K562 (cell line): ENCODE results near the gene MTIF3. TPM values are rescaled to one million over a fixed set of nuclear protein-coding genes. Genes with fewer than 3 reads are reported as not detected.

Source experiments
- ATF1 ChIP-seq, 2 experiments: fragments of 450-650 bp in 1 of 2; IDR thresholded peaks; 2 replicates each; pipeline ENCODE4 v1.6.1; 2016; ENCODE audit warnings: missing compliant biosample characterization in 1 of 2, missing genetic modification characterization in 1 of 2
- FOSL1 ChIP-seq: fragments of 200-800 bp; sonication (Bioruptor generic); conservative IDR thresholded peaks from 2 replicates; pipeline ENCODE4 v1.6.1; 2016; ENCODE audit warnings: missing genetic modification characterization, missing compliant biosample characterization
- GATA2 ChIP-seq: sonication (generic); formaldehyde crosslinking; IDR thresholded peaks from 2 replicates; pipeline ENCODE4 v1.4.0; 2020; ENCODE audit warnings: mild to moderate bottlenecking, missing genetic modification reagents
- HIVEP1 ChIP-seq: fragments of 250-450 bp; sonication (Bioruptor Pico); IDR thresholded peaks from 2 replicates; pipeline ENCODE4 v1.4.0; 2020; ENCODE audit warnings: mild to moderate bottlenecking
- KDM1A ChIP-seq, 2 experiments: fragments of 450-650 bp; IDR thresholded peaks; 2 replicates each; pipeline ENCODE4 v1.6.1; 2016; ENCODE audit warnings: mild to moderate bottlenecking in 2 of 2
- MTA1 ChIP-seq: fragments of 450-650 bp; IDR thresholded peaks from 2 replicates; pipeline ENCODE4 v1.6.1; 2017; ENCODE audit warnings: borderline replicate concordance
- MTA3 ChIP-seq: fragments of 450-650 bp; formaldehyde crosslinking; IDR thresholded peaks from 2 replicates; pipeline ENCODE4 v1.6.1; 2017; ENCODE audit warnings: mild to moderate bottlenecking, borderline replicate concordance
- NEUROD1 ChIP-seq: fragments of 150-350 bp; IDR thresholded peaks from 2 replicates; pipeline ENCODE4 v1.6.1; 2014; ENCODE audit warnings: borderline replicate concordance, low read length, low read depth; ENCODE audit not compliant: partially characterized antibody
- NFE2 ChIP-seq: IDR thresholded peaks from 2 replicates; pipeline ENCODE4 v1.6.1; 2014; ENCODE audit warnings: antibody characterized with exemption, low read depth
- POLR3A ChIP-seq: IDR thresholded peaks from 2 replicates; pipeline ENCODE4 v1.6.1; 2011; ENCODE audit warnings: borderline replicate concordance, mild to moderate bottlenecking, moderate library complexity; ENCODE audit not compliant: insufficient read length, insufficient read depth; ENCODE audit errors: extremely low read depth
- PRMT5 ChIP-seq: sonication (generic); formaldehyde crosslinking; IDR thresholded peaks from 2 replicates; pipeline ENCODE4 v1.5.0; 2020; ENCODE audit warnings: missing genetic modification reagents
- RBM14 ChIP-seq: fragments of 200-400 bp; formaldehyde crosslinking; IDR thresholded peaks from 2 replicates; pipeline ENCODE4 v1.6.1; 2018; ENCODE audit warnings: low read depth, mild to moderate bottlenecking, low read length, moderate library complexity, borderline replicate concordance; ENCODE audit not compliant: insufficient read depth
- SMARCA5 ChIP-seq: fragments of 450-650 bp; IDR thresholded peaks from 2 replicates; pipeline ENCODE4 v1.6.1; 2016
- SPI1 ChIP-seq: IDR thresholded peaks from 2 replicates; pipeline ENCODE4 v1.6.1; 2011; ENCODE audit warnings: low read depth, low read length, control low read depth, borderline replicate concordance
- SUPT5H ChIP-seq: fragments of 450-650 bp; IDR thresholded peaks from 2 replicates; pipeline ENCODE4 v1.6.1; 2016
- TAF1 ChIP-seq: IDR thresholded peaks from 2 replicates; pipeline ENCODE4 v1.6.1; 2011; ENCODE audit warnings: mild to moderate bottlenecking, low read length, moderate library complexity; ENCODE audit not compliant: insufficient read depth, control insufficient read depth, severe bottlenecking; ENCODE audit errors: extremely low read depth
- TEAD1 ChIP-seq, 2 experiments: fragments of 450-650 bp in 1 of 2; sonication (generic) in 1 of 2; formaldehyde crosslinking; IDR thresholded peaks; 2 replicates each; pipeline versions ENCODE4 v1.4.0 to v1.8.0; 2020 to 2022; ENCODE audit warnings: mild to moderate bottlenecking in 2 of 2, missing genetic modification reagents in 1 of 2
- ZNF778 ChIP-seq: fragments of 450-650 bp; formaldehyde crosslinking; IDR thresholded peaks from 2 replicates; pipeline ENCODE4 v1.4.0; 2020; ENCODE audit warnings: mild to moderate bottlenecking, moderate library complexity
- ZSCAN29 ChIP-seq: fragments of 450-650 bp; IDR thresholded peaks from 2 replicates; pipeline ENCODE4 v1.6.1; 2017
- ZZZ3 ChIP-seq: fragments of 450-650 bp; IDR thresholded peaks from 2 replicates; pipeline ENCODE4 v1.6.1; 2016; ENCODE audit warnings: antibody characterized with exemption, mild to moderate bottlenecking, moderate library complexity
- polyA plus RNA-seq, 8 experiments: library from polyadenylated mRNA; depleted of rRNA in 4 of 8; stranded (reverse) in 5 of 8; unstranded in 3 of 8; fragments of >200 nt; fragmentation: Nextera tagmentation in 2 of 8; fragmentation: Illumina TruSeq in 1 of 8; extraction: Ambion mirVana in 2 of 8; extraction: Trizol in 1 of 8; gene quantifications; 2 replicates each; pipeline versions ENCODE4 v1.2.1 to v1.2.3, GENCODE V29; 2011 to 2014; ENCODE audit warnings: inconsistent platforms in 1 of 8, missing spikeins in 1 of 8
- total RNA-seq, 7 experiments: library from RNA; depleted of rRNA in 6 of 7; stranded (reverse); fragments of >200 nt in 6 of 7; fragmentation: Illumina TruSeq in 2 of 7; extraction: Trizol in 2 of 7; gene quantifications; 2 replicates each; pipeline versions ENCODE4 v1.2.1 to v1.2.3, GENCODE V29; 2011 to 2021; ENCODE audit warnings: low replicate concordance in 1 of 7
- TF ChIP-seq, protein P1 (sequence below), 2 experiments: fragments of 450-650 bp; IDR thresholded peaks; 2 replicates each; pipeline ENCODE4 v1.6.1; 2018; ENCODE audit warnings: mild to moderate bottlenecking in 2 of 2, low read depth in 1 of 2; ENCODE audit not compliant: partially characterized antibody in 2 of 2
- TF ChIP-seq, protein P2 (sequence below): fragments of 450-650 bp; formaldehyde crosslinking; IDR thresholded peaks from 2 replicates; pipeline ENCODE4 v1.4.0; 2020; ENCODE audit warnings: mild to moderate bottlenecking, moderate library complexity

Gene MTIF3
- total and polyA plus RNA-seq, 9 of the 15 experiments (the other 6 are each of a cell fraction or from before 2014, with no cell fraction given), result 23.5 to 73.6 (median 45.2) TPM

DNA sequence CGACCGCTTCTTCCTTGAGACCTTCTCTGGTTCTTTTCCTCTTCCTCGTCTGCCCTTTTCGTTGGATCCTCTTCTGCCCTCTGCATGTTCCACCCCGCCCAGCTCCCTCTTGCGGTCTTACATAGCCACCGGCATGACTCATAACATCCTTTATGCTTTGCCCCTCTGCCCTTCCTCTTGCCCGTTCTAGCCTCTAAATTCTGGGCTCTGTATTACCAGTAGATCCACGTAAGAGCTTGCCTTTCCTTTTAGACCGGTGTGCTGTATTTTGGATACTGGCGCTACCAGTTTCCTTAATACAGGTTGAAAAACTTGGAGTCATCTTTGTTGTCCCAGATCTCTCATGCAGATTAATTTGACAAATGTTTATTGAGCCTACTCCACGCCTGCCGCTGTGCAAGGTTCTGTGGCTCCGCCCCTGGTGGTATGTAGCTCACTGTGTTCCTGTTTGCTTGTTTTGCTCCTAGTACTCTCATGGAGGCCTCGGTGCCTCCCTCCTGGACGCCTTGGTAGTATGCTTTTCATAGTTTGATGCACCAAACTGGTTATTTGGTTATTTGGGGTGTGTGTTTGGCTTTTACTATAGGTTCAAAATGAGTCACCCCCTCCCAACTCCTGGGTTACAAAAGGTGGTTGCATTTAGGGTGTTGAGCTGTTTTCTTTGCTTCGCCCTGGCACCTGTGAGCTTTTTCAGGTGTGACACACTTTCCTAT lies 24.3 kb downstream of the MTIF3 start (continued):
- TF ChIP-seq POLR3A (no peak), ZZZ3 (no peak), GATA2 (CRISPR knock-in tag) (peak; percentile 43), KDM1A (IDR thresholded peaks at IDR 0.05) (0 out of 4 replicates have a peak, but pooled peaks of 1 of the 2 experiments have one; percentile 29), SMARCA5 (peak; percentile 62; the same call in 1 of the 2 replicates), FOSL1 (tag) (peak; percentile 94), PRMT5 (CRISPR knock-in tag) (no peak), TAF1 (peak; percentile 46), MTA1 (0 out of 2 replicates have a peak, but pooled peaks have one; percentile 61), NFE2 (peak; percentile 54; the same call in 1 of the 2 replicates), NEUROD1 (peak; percentile 21), TEAD1 (CRISPR knock-in tag; IDR thresholded peaks at IDR 0.05) (no peak), MTA3 (peak; percentile 70), ZSCAN29 (no peak), ATF1 (CRISPR knock-in tag; IDR thresholded peaks at IDR 0.05) (no peak), ATF1 (tag; IDR thresholded peaks at IDR 0.05) (peak; percentile 38; the same call in 1 of the 2 replicates), SUPT5H (peak; percentile 51), HIVEP1 (no peak), SPI1 (0 out of 2 replicates have a peak, but pooled peaks have one; percentile 35), ZNF778 (no peak), RBM14 (no peak)
- TF ChIP-seq, protein P1, sequence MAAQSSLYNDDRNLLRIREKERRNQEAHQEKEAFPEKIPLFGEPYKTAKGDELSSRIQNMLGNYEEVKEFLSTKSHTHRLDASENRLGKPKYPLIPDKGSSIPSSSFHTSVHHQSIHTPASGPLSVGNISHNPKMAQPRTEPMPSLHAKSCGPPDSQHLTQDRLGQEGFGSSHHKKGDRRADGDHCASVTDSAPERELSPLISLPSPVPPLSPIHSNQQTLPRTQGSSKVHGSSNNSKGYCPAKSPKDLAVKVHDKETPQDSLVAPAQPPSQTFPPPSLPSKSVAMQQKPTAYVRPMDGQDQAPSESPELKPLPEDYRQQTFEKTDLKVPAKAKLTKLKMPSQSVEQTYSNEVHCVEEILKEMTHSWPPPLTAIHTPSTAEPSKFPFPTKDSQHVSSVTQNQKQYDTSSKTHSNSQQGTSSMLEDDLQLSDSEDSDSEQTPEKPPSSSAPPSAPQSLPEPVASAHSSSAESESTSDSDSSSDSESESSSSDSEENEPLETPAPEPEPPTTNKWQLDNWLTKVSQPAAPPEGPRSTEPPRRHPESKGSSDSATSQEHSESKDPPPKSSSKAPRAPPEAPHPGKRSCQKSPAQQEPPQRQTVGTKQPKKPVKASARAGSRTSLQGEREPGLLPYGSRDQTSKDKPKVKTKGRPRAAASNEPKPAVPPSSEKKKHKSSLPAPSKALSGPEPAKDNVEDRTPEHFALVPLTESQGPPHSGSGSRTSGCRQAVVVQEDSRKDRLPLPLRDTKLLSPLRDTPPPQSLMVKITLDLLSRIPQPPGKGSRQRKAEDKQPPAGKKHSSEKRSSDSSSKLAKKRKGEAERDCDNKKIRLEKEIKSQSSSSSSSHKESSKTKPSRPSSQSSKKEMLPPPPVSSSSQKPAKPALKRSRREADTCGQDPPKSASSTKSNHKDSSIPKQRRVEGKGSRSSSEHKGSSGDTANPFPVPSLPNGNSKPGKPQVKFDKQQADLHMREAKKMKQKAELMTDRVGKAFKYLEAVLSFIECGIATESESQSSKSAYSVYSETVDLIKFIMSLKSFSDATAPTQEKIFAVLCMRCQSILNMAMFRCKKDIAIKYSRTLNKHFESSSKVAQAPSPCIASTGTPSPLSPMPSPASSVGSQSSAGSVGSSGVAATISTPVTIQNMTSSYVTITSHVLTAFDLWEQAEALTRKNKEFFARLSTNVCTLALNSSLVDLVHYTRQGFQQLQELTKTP (IDR thresholded peaks at IDR 0.05; ENCODE audit: low read depth in 1 of 2, partially characterized antibody in 2 of 2), result peak in 1 of 2 experiments; percentile 70
- TF ChIP-seq, protein P2, sequence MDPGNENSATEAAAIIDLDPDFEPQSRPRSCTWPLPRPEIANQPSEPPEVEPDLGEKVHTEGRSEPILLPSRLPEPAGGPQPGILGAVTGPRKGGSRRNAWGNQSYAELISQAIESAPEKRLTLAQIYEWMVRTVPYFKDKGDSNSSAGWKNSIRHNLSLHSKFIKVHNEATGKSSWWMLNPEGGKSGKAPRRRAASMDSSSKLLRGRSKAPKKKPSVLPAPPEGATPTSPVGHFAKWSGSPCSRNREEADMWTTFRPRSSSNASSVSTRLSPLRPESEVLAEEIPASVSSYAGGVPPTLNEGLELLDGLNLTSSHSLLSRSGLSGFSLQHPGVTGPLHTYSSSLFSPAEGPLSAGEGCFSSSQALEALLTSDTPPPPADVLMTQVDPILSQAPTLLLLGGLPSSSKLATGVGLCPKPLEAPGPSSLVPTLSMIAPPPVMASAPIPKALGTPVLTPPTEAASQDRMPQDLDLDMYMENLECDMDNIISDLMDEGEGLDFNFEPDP (CRISPR knock-in tag), result no peak
